HG02798 (cell line): ENCODE data around the gene MECP2.
A peak's percentile ranks its signal among the peaks of the same experiment; 100 is the strongest.
"Not testable (repeated sequence)": the region's sequence is repeated elsewhere in the genome, so short reads cannot be mapped to it uniquely, and the experiment has no call there.

Experiments
- ATAC-seq: cut with Tn5 transposase; IDR thresholded peaks from one replicate; pipeline ENCODE4 v1.9.1; 2021; ENCODE audit warnings: mild to moderate bottlenecking; ENCODE audit not compliant: unreplicated experiment, poor library complexity

MECP2 gene

DNA sequence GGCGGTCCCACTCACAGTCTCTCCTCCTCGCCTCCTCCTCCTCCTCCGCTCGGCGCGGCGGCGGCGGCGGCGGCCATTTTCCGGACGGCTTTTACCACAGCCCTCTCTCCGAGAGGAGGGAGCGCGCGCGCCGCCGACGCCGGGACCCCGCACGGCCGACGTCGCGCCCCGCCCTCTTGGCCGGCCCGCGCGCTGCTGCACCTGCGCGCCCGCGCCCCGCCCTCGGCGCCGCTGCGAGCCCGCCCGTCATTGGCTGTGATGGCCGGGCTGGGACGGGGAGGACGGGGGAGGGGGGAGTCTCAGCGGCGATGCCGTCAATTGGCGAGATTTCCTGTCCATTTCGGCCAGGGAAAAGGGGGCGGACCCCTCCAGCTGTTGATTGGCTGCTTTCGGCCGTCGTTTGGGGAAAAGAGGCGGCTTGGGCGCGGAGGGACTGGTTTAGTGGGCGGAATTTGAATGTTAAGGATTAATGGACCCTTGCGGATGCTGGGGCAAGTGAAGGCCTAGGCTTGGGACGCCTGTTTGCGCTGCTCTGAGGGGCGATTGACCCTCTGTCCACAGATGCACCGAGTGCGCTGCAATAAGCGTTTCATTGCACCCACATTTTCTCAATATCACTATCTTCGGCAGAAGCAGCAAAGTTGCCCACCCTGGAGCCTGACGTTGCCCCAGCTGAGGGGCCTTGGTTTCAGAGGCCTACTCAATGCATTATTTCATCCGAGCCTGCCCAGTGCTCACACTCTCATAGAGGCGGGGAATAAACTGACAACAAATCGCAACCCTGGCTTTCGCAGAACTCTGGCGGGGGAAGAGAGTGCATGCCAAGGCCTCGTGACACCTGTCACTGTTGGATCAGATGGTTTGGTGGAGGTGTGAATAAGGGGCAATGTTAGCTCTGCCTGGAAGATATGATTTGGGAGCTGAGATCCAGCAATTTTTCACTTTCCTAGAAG, at the start of gene MECP2:
TSS of gene MECP2 (minus strand) at position 129 of the 953 bp plus-strand sequence.
- peak; percentile 93 for ATAC-seq

DNA sequence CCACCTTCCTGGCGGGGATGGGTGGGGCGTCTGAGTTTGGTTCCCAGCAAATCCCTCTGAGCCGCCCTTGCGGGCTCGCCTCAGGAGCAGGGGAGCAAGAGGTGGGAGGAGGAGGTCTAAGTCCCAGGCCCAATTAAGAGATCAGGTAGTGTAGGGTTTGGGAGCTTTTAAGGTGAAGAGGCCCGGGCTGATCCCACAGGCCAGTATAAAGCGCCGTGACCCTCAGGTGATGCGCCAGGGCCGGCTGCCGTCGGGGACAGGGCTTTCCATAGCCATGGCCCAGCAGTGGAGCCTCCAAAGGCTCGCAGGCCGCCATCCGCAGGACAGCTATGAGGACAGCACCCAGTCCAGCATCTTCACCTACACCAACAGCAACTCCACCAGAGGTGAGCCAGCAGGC, 46.5 kb upstream of the MECP2 start, which contains the start of gene OPN1LW:
TSS of gene OPN1LW (plus strand) at position 234 of the 400 bp plus-strand sequence. CDS start at position 275, 41 bp downstream.
- ATAC-seq: not testable (repeated sequence)

DNA sequence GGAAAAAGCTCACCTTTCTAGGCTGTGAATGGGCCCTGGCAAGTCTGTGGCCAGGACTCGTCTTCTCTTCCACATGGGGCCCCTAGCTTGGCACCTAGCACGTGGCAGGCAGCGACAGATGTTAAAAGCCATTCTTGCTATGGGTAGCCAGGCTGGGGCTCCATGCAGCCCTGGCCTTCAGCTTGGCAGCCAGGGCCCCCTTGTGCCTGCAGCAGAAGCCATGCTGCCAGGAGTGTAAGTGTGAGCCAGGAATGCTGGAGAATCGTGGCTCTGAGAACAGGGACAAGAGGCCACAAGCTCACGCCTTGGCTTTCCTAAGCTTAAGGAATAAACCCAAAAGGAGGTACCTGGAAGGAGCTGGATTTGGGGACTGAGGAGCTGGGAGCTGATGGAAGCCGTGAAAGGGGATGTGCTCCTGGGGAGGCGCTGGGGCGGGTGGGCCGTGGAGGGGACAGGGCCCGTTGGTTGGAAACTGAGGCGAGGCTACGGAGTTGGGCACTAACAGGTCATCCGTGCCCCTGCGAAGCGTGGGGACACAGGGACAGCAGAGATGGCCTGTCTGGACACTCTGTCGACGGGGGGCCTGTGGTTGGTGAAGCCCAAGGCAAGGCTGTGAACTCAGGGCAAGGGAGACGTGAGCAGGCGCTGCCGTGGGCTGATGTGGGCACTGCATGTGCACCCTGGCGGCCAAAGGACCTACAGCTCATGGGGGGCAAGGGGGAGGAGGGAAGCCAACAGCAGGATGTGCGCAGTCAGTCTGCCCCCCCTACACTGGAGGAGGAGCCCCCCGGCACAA, 45.6 kb upstream of the MECP2 start:
- no peak for ATAC-seq

DNA sequence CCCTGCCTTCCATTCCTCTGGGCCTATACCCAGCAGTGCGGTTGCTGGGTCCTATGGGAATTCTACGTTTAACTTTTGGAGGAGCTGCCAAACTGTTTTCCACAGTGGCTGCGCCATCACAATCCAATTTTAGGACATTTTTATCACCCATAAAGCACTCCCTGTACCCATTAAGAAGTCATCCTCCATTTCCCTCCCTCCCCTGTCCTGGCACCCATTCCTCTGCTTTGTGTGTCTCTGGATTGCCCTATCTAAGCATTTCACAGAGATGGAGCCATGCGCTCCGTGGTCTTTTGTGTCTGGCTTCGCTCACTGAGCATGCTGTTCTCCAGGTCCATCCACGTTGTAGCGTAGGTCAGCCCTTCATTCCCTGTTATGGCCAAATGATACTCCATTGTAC, 44.9 kb upstream of the MECP2 start:
- ATAC-seq: no peak

DNA sequence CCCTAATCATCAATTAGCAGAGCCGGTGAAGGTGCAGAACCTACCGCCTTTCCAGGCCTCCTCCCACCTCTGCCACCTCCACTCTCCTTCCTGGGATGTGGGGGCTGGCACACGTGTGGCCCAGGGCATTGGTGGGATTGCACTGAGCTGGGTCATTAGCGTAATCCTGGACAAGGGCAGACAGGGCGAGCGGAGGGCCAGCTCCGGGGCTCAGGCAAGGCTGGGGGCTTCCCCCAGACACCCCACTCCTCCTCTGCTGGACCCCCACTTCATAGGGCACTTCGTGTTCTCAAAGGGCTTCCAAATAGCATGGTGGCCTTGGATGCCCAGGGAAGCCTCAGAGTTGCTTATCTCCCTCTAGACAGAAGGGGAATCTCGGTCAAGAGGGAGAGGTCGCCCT, 43.2 kb upstream of the MECP2 start:
- ATAC-seq: no peak

DNA sequence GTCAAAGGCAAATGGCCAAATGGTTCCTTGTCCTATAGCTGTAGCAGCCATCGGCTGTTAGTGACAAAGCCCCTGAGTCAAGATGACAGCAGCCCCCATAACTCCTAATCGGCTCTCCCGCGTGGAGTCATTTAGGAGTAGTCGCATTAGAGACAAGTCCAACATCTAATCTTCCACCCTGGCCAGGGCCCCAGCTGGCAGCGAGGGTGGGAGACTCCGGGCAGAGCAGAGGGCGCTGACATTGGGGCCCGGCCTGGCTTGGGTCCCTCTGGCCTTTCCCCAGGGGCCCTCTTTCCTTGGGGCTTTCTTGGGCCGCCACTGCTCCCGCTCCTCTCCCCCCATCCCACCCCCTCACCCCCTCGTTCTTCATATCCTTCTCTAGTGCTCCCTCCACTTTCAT, 42.7 kb upstream of the MECP2 start:
- ATAC-seq: no peak

DNA sequence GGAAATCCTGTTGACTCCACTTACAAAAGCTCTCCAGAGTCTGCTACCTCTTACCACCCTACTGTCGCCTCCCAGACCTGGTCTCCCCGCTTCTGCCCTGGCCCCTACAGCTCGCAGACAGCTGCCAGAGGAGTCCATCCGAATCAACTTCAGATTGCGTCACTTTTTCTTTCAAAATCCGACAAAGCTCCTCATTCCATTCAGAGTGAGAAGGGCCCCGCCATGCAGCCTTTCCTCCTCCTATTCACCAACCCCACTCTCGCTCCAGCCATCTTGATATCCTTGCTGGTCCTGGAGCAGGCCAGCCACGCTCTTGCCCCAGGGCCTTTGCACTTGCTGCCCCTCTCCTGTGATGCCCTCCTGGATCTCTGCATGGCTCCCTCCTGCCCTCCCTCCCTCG, 41.3 kb upstream of the MECP2 start:
- ATAC-seq: no peak

DNA sequence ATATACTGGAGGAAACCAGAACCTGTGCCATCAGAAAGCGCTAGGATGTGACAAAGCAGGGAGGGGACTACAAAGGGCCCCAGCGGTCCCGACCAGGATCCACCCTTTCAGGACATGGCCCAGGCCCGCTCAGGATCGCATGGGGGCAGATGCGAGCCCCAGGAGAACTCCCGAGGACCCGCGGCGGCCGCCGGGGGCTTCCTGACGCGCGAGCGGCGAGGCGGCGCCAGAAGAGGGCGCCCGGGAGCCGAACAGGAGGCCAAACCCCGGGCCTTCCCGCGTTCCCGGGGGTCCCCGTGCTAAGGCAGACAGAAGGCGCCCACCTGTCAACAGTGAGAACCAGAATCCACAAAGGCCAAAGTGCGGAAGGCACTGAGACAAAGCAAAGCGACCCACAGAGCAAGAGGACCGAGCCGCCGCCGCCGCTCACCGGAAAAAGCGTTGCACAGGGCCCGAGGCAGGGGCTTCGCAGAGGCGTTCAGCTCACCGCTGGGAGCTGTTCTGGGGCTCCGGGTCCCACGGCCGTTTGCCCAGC, 39.2 kb upstream of the MECP2 start:
- ATAC-seq: no peak

DNA sequence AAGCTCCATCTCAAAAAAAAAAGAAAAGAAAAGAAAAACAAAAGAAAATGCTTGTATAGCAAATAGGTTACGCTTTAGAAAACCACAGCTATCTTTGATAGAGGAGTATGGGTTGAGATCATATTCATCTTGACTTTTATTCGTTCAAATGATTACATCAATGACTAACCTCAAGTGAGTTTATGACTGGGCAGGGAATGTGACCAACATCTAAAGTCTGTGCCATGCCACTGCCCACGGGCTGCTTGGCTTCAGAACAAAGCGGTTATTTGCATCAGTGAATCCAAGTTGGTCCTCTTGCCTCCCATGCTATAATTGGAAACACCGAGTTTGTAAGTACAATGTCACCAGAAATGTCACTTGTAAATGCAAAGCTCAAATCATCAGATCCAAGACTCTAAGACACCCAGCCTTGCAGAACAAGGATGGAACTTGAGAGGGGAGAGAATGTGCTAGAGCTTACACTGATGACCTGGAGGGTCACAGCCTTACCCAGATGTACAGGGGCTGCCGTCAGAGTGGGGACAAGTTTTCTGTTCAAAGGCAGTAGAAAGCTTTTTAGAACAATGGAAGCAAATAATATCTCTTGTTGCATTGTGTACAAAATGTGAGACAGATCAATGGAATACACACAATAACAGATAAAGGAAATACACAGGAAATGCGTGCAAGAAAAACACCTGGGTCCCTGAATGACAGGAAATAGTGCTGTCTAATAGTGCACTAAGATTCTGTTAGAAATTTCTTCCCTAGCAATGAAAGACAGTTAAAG, 38.1 kb upstream of the MECP2 start:
- ATAC-seq: no peak

DNA sequence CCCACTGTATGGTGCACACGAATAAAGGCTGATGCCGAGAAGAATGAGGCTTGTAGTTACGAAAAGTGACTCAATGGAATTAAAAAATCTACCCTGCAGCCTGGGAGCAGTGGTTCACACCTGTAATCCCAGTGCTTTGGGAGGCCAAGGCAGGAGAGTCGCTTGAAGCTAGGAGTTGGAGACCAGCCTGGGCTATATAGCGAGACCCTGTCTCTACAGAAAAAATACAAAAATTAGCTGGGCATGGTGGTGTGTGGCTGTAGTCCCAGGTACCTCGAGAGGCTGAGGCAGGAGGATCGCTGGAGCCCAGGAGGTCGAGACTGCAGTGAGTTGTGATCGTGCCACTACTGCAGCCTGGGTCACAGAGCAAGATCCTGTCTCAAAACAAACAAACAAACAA, 34.8 kb upstream of the MECP2 start:
- no peak for ATAC-seq

DNA sequence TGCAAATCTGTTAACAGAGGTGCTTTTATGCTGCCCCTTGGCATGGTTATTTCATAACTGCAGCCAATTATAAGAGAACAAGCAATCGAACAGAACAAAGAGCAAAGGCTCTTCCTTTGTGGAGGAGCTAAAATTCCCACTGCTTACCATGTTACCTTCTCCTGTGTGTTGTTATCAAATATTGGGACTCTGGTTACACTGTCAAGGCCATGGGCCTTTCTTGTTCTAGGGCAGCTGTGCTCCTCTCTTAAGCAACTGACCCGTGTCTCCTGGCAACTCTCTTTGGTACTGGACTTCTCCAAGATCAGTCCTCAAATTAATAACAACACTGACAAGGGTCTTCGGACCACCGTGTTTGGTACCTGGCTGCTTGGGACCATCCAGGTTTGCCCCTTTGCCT, 34.4 kb upstream of the MECP2 start:
- ATAC-seq: no peak

DNA sequence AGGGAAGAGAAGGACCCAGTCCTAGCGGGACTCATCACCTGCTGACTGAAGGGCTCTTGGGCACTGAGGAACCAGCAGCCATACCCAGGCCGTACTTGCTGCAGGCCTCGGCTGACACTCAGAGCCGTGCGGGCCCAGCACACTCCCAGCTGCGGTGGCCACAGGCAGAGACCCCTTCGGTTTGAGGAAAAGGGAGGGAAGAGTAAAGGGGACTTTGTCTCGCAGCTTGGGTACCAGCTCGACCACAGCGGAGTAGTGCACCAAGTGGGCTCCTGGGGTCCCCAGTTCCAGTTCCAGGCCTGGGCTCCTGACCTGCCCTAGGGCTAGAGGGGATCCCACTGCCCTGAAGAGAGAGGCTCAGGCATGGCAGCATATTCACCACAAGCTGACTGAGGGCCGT, 28.6 kb upstream of the MECP2 start:
- ATAC-seq: no peak

DNA sequence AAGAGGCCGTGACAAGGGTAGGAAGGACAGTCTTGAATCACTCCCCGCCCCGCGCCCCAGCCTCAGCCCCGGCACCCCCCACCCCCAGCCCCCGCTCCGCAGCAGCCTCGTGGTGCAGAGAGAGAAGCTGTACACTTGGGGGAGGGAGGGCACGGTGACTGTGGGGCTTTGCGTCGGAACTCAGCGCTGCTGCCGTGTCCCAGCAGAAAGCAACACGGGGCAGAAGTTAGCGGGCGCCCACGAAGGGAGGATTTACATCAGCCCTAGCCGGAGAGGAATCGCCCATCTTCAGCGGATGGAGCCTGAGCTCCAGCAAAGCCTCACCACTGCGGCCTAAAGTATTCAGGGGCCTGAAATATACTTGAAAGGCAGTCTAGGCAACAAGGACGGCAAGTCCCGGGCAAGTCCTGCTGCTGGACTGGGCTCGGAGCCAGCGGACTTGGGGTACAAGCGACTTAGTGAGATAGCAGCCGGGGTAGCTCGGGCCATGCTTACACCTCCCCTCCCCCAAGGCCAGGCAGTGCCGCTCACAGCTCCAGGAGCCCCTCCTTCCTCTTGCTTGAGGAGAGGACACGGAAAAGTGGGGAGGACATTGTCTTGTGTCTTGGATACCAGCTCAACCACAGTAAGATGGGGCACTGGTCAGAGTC, 28.0 kb upstream of the MECP2 start:
- ATAC-seq: no peak

DNA sequence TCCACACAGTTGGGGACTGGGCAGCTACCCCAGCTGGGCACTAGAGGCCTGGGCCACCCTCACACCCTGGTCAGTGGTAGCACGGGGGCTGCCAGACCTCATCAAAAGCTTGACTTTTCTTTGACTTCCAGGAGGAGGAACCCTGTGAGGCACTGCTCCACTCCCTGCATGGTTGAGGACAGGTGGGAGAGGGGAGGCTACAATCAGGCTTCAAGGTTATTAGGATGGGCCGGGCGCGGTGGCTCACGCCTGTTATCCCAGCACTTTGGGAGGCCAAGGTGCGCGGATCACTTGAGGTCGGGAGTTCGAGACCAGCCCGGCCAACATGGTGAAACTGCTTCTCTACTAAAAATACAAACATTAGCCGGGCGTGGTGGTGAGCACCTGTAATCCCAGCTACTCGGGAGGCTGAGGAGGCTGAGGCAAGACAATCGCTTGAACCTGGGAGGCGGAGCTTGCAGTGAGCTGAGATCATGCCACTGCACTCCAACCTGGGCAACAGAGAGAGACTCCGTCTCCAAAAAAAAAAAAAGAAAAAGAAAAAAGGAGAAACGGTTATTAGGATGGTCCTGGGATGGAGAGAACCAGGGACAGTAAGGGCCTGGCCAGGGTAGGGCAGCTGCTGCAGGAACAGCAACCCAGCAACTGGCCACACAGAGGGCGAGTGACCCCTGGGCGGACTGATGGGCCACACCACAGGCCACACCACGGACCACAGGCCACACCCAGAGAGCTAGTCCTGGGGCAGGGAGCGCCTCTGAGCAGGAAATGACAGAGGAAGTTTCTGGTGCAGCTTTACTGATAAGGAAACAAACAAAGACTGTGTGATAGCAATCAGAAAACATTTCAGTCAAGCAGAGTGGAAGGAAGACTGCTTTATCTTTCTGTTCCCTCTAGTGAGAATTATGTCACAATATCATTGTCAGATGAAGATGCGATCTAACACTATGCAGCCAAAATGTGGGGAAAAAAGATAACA, 26.0 kb upstream of the MECP2 start:
- no peak for ATAC-seq

DNA sequence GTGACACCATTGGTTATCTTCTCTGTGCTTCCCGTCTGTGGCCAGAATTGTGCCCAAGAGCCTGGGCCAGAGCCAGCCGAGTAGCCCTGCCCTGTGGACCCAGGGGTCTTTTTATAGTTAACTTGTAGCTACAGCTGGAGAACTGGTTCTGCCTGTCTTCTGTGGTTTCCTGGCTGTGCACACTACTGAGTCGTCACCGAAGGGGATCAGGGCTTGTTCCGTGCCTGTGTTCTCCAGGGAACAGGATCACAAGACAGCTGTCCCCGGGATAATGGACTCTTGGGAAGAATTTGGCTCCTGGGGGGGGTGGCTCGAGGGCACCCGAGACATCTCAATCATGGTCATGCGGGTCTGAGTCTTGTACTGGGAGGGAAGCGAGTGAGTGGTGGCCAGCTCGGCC, 24.4 kb upstream of the MECP2 start:
- ATAC-seq: no peak

DNA sequence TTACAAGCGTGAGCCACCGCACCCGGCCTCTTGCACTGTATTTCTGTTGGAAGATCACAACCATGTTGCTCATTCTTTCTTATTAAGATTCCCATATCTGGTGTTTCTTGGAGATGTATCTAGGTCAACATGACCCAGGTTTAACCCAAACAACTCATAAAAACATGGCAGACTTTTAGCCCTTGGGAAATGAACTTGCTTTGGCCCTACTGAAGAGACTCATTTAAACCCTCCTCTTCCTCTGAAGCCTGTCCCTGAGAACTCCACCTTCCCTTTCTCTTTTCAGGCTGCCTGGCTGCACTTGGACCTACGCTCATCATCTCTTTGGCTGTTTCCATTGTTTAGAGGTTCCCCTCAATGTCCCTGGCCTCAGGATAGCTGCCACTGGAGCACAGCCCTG, 23.7 kb upstream of the MECP2 start:
- ATAC-seq: no peak

DNA sequence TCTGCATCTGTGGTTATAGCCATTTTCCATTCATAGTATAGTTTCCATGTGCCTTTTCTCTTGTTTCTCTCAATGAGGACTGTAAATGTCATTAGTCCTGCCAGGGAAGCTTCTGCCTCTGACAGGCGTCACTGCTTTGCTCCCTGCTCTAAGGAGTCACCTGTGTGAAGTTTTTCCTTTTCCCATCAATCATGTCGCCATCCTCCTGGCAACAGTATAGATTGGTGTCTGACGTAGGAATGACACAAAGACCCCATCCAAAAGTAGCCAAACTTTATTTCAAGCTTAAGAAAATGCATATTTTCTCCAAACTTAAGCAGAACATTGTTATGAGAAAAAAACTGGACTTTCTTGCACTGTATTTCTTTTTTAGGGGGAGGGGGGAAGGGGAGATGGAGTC, 23.1 kb upstream of the MECP2 start:
- ATAC-seq: no peak

DNA sequence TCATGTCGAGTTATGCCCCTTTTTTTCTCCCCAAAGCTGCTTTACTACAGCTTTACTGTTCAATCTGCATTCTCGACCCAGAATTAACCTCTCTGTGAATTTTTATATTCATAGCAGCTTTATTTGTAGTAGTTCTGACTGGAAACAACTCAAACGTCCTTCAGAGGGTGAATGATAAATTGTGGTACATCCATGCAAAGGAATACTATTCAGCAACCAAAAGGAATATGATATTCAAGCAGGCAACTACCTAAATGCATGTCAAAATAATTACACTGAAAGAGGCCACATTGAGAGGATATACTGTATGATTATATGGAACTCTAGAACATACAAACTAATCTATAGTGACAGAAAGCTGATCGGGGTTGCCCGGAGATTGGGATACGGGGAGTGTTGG, 20.0 kb upstream of the MECP2 start:
- ATAC-seq: no peak
